Hepatocyte (in vitro differentiated cells): ENCODE data around the gene ANKRD45. TPM values are rescaled to one million over a fixed set of nuclear protein-coding genes. Genes with fewer than 3 reads are reported as not detected.
"Not testable (repeated sequence)": the region's sequence is repeated elsewhere in the genome, so short reads cannot be mapped to it uniquely, and the experiment has no call there.

ENCODE experiments used
- DNase-seq: peaks from one replicate; pipeline ENCODE4 v3.0.0-alpha.2; 2016; ENCODE audit warnings: low spot score
- H2AFZ ChIP-seq: fragments of 200-600 bp; sonication (generic); 2 replicates; pipeline ENCODE4 v1.6.0; 2016; ENCODE audit warnings: antibody characterized with exemption, mild to moderate bottlenecking
- H3K27ac ChIP-seq: fragments of 200-600 bp; sonication (generic); 2 replicates; pipeline ENCODE4 v1.5.1; 2016; ENCODE audit warnings: mild to moderate bottlenecking
- H3K27me3 ChIP-seq: fragments of 200-600 bp; sonication (generic); 2 replicates; pipeline ENCODE4 v1.6.1; 2016
- H3K36me3 ChIP-seq: fragments of 200-600 bp; sonication (generic); replicated peaks from 2 replicates; pipeline ENCODE4 v1.5.1; 2016; ENCODE audit warnings: low read depth; ENCODE audit not compliant: insufficient read depth
- H3K4me1 ChIP-seq: fragments of 200-600 bp; sonication (generic); 2 replicates; pipeline ENCODE4 v1.5.1; 2016; ENCODE audit warnings: mild to moderate bottlenecking, moderate library complexity; ENCODE audit not compliant: insufficient read depth
- H3K4me2 ChIP-seq: fragments of 200-600 bp; sonication (generic); 2 replicates; pipeline ENCODE4 v1.6.0; 2016
- H3K4me3 ChIP-seq: fragments of 200-600 bp; sonication (generic); 2 replicates; pipeline ENCODE4 v1.5.1; 2016; ENCODE audit warnings: mild to moderate bottlenecking
- H3K79me2 ChIP-seq: fragments of 200-600 bp; sonication (generic); 2 replicates; pipeline ENCODE4 v1.6.0; 2017; ENCODE audit warnings: mild to moderate bottlenecking
- H3K9me2 ChIP-seq: fragments of 200-600 bp; sonication (generic); replicated peaks from 2 replicates; pipeline ENCODE4 v1.6.0; 2017; ENCODE audit warnings: mild to moderate bottlenecking; ENCODE audit not compliant: insufficient read depth
- H3K9me3 ChIP-seq: fragments of 200-600 bp; sonication (generic); 2 replicates; pipeline ENCODE4 v1.5.1; 2016; ENCODE audit warnings: low read depth, mild to moderate bottlenecking
- H4K20me1 ChIP-seq: fragments of 200-600 bp; sonication (generic); 2 replicates; pipeline ENCODE4 v1.6.0; 2016; ENCODE audit warnings: mild to moderate bottlenecking; ENCODE audit not compliant: insufficient read depth, poor library complexity, severe bottlenecking
- CTCF ChIP-seq: fragments of 200-600 bp; sonication (generic); IDR thresholded peaks from 2 replicates; pipeline ENCODE4 v1.5.1; 2016; ENCODE audit warnings: antibody characterized with exemption, mild to moderate bottlenecking; ENCODE audit not compliant: poor library complexity
- EZH2 ChIP-seq: fragments of 200-600 bp; sonication (generic); IDR thresholded peaks from 2 replicates; pipeline ENCODE4 v1.6.1; 2016; ENCODE audit warnings: antibody characterized with exemption, mild to moderate bottlenecking, borderline replicate concordance
- EZH2phosphoT487 ChIP-seq: fragments of 200-600 bp; sonication (generic); IDR thresholded peaks from one replicate; pipeline ENCODE4 v1.6.1; 2018; ENCODE audit warnings: antibody characterized with exemption, mild to moderate bottlenecking, low read depth, moderate library complexity; ENCODE audit not compliant: unreplicated experiment, severe bottlenecking
- WGBS: methylation state at CpG from one replicate; pipeline ENCODE4 v1.1.6; 2016; ENCODE audit warnings: low lambda C conversion rate; ENCODE audit errors: missing lambda C conversion rate; 5-methylcytosine and 5-hydroxymethylcytosine counted together
- polyA plus RNA-seq: library from polyadenylated mRNA; unstranded; fragments of >200 nt; fragmentation: Nextera tagmentation; extraction: Ambion mirVana; gene quantifications from 2 replicates; pipeline ENCODE4 v1.2.1, GENCODE V29; 2016
- total RNA-seq: library from RNA; depleted of rRNA; stranded (reverse); fragments of >200 nt; gene quantifications from 2 replicates; pipeline ENCODE4 v1.2.3, GENCODE V29; 2014

ANKRD45 gene
- total and polyA plus RNA-seq, 2 experiments from 2014 or later = 0.10 to 1.0 TPM

- no peak for TF ChIP-seq EZH2phosphoT487
- no peak for TF ChIP-seq CTCF
- no peak for TF ChIP-seq EZH2
- H3K4me1 ChIP-seq = no peaks in the 10 kb centered on the region
- no peak overlapping the region for H3K4me2 ChIP-seq
- 85% methylated on average over 5 of the region's 5 CpGs for WGBS
- H4K20me1 ChIP-seq = no peaks in the 10 kb centered on the region
- no peak overlapping the region for H2AFZ ChIP-seq
- H3K36me3 ChIP-seq = no peaks in the 10 kb centered on the region
- no peaks in the 10 kb centered on the region for H3K9me2 ChIP-seq
- no peaks in the 10 kb centered on the region for H3K9me3 ChIP-seq
- no peak for DNase-seq
- H3K4me3 ChIP-seq = no peak overlapping the region
- no peaks in the 10 kb centered on the region for H3K79me2 ChIP-seq
- no peak overlapping the region for H3K27ac ChIP-seq
- H3K27me3 ChIP-seq = no peaks in the 10 kb centered on the region
These were observed 35.5 kb upstream of the ANKRD45 start for GRCh38 chr1:173705117-173705516.

GRCh38 chr1:173702736-173703135 lies 33.1 kb upstream of the ANKRD45 start:
- Histone ChIP-seq H4K20me1 (no peaks in the 10 kb centered on the region), H3K79me2 (no peaks in the 10 kb centered on the region), H3K27ac (no peak overlapping the region), H3K9me2 (no peaks in the 10 kb centered on the region), H3K4me1 (no peaks in the 10 kb centered on the region), H3K9me3 (no peaks in the 10 kb centered on the region), H2AFZ (no peak overlapping the region), H3K36me3 (no peaks in the 10 kb centered on the region), H3K4me3 (no peak overlapping the region), H3K4me2 (no peak overlapping the region), H3K27me3 (no peaks in the 10 kb centered on the region)
- WGBS = 90% methylated on average over 1 of the region's 1 CpG
- no peak for DNase-seq
- TF ChIP-seq EZH2phosphoT487 (no peak), CTCF (no peak), EZH2 (no peak)

DNA sequence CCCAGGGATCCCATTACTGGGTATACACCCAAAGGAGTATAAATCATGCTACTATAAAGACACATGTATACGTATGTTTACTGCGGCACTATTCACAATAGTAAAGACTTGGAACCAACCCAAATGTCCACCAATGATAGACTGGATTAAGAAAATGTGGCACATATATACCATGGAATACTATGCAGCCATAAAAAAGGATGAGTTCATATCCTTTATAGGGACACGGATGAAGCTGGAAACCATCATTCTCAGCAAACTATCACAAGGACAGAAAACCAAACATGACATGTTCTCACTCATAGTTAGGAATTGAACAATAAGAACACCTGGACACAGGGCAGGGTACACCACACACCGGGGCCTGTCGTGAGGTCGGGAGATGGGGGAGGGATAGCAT lies 31.6 kb upstream of the ANKRD45 start:
- not testable (repeated sequence) for H3K9me2 ChIP-seq, H4K20me1 ChIP-seq, H2AFZ ChIP-seq, H3K27me3 ChIP-seq, H3K4me3 ChIP-seq, H3K27ac ChIP-seq, H3K4me1 ChIP-seq, H3K36me3 ChIP-seq, H3K4me2 ChIP-seq, H3K79me2 ChIP-seq, H3K9me3 ChIP-seq, DNase-seq
- WGBS = 94% methylated on average over 6 of the region's 6 CpGs

DNA sequence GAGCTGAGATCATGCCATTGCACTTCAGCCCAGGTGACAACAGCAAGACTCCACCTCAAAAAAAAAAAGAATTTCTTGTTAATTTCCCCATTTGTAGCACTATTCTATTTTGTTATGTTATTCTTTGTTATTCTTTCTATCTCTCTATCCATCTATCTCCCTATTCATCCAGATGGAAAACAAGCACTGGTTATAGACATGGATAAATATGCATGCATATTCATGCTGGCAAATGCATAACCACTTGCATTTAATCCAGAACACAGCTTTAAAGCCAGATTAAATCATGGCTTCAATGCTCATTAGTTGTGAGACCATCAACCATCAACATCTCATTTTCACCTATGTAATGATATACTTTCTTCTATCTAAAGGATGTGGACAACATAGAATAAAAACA lies 23.6 kb upstream of the ANKRD45 start:
- H3K4me1 ChIP-seq = no peaks in the 10 kb centered on the region
- no peaks in the 10 kb centered on the region for H3K9me3 ChIP-seq
- H3K9me2 ChIP-seq = no peaks in the 10 kb centered on the region
- no peak overlapping the region for H3K4me2 ChIP-seq
- H3K4me3 ChIP-seq = no peak overlapping the region
- no peaks in the 10 kb centered on the region for H4K20me1 ChIP-seq
- no peak overlapping the region for H2AFZ ChIP-seq
- no peak for DNase-seq
- no peak for TF ChIP-seq EZH2phosphoT487
- TF ChIP-seq EZH2 = no peak
- TF ChIP-seq CTCF = no peak
- no peaks in the 10 kb centered on the region for H3K36me3 ChIP-seq
- H3K79me2 ChIP-seq = no peaks in the 10 kb centered on the region
- no peak overlapping the region for H3K27ac ChIP-seq
- no peaks in the 10 kb centered on the region for H3K27me3 ChIP-seq
